ENCODE measurements around the gene NOLC1.

The NOLC1 gene

DNA sequence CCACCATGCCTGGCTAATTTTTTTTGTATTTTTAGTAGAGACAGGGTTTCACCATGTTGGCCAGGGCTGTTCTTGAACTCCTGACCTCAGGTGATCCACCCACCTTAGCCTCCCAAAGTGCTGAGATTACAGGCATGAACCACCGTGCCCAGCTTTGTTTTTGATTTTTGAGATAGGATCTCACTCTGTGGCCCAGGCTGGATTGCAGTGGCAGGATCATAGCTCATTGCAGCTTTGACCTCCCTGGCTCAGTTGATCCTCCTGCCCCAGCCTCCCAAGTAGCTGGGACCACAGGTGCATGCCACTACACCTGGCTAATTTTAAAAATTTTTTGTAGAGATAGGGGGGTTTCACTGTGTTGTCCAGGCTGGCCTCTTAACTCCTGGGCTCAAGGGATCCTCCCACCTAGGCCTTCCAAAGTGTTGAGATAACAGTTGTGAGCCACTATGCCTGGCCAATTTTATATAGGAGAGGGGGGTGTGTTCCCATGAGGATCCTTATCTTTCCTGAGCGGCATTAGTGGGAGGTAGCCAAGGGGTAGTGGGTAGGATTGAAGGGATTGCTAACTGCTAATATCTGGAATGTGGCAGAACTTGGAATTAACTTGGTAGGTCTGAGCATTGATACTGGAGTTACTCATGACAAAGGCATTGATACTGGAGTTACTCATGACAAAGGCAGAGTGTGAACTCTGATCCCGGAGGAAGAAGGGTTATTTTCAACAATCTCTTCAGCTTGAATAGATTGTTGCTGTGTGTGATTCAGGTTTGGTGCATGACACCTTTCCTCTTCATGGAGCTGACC is 1.0 kb upstream of the NOLC1 start:
- DNase-seq (ENCODE audit: extremely low spot score) = no peak
- ChIA-PET POLR2A (interaction anchor here (0.7 to 2.5 kb wide), 4 partner anchors 12 to 94 kb away, joined by 3 to 12 read pairs (median 4); partner anchors contain the start of gene GBF1), CTCF (interaction anchor here (1.2 to 3.9 kb wide), 8 partner anchors 8 to 328 kb away, joined by 3 to 17 read pairs (median 4); partner anchors contain the start of gene PPRC1)
- no peak for TF ChIP-seq CTCF (IDR thresholded peaks at IDR 0.05; ENCODE audit: control extremely low read depth, extremely low read depth, low read depth, missing control alignments)

DNA sequence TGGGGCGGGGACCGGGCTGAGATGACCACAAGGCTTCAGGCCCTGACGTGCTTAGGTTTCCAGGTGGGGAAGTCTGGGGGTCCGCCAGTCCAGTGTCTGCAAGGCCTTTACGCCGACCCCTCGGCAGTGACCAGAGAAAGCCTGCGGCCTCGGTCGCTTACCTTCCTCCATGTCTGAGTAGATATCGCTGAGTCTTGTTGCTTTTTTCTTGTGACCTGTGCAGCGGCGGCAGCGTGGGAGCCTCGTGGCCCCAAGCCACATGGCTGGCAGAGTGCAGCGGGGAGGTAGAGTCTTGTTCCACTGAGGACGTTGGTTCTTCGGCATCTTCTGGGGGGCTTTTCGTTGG is 329 bp downstream of the NOLC1 start:
- POLR2A ChIA-PET = interaction anchor here (1.0 to 2.5 kb wide), 3 partner anchors 13 to 16 kb away, joined by 3 to 12 read pairs (median 4); no protein-coding TSS in a partner anchor
- DNase-seq (ENCODE audit: extremely low spot score) = no peak
- TF ChIP-seq CTCF (IDR thresholded peaks at IDR 0.05; ENCODE audit: control extremely low read depth, extremely low read depth, low read depth, missing control alignments) = no peak
- CTCF ChIA-PET = interaction anchor here (1.5 to 3.9 kb wide), 6 partner anchors 14 to 326 kb away, joined by 3 to 17 read pairs (median 4); partner anchors contain the start of gene PPRC1

- no peak for TF ChIP-seq CTCF (IDR thresholded peaks at IDR 0.05; ENCODE audit: control extremely low read depth, extremely low read depth, low read depth, missing control alignments)
- no peak for DNase-seq (ENCODE audit: extremely low spot score)
- POLR2A ChIA-PET = no interaction called here
- CTCF ChIA-PET = interaction anchor here (1.0 to 1.5 kb wide), 3 partner anchors 18 to 78 kb away, joined by 3 to 4 read pairs (median 4); no protein-coding TSS in a partner anchor
Observed at GRCh38 chr10:102153093-102153620, 968 bp downstream of the NOLC1 start.

- TF ChIP-seq CTCF (IDR thresholded peaks at IDR 0.05; ENCODE audit: control extremely low read depth, extremely low read depth, low read depth, missing control alignments) = no peak
- ChIA-PET CTCF (interaction anchor here (0.6 to 1.2 kb wide), 2 partner anchors 16 to 22 kb away, joined by 3 to 4 read pairs; partner anchors contain the start of gene PPRC1), POLR2A (interaction anchor here (0.7 kb wide), 1 partner anchor 532 kb away, joined by 3 read pairs; no protein-coding TSS in a partner anchor)
- no peak for DNase-seq (ENCODE audit: extremely low spot score)
Observed at GRCh38 chr10:102154466-102155116, 2.4 kb downstream of the NOLC1 start.

DNA sequence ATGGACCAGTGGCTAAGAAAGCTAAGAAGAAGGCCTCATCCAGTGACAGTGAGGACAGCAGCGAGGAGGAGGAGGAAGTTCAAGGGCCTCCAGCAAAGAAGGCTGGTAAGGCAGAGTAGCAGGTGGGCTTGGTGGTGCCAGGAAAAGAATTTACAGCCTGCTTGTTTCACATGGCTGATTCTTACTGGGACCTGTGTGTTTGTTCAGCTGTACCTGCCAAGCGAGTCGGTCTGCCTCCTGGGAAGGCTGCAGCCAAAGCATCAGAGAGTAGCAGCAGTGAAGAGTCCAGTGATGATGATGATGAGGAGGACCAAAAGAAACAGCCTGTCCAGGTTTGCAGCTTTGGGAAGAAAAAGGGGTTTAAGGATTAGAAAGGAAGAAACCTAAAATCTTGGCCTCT is 5.0 kb downstream of the NOLC1 start:
- no peak for TF ChIP-seq CTCF (IDR thresholded peaks at IDR 0.05; ENCODE audit: control extremely low read depth, extremely low read depth, low read depth, missing control alignments)
- ChIA-PET CTCF (interaction anchor here (0.6 to 5.4 kb wide), 4 partner anchors 12 to 265 kb away, joined by 3 to 70 read pairs (median 4); no protein-coding TSS in a partner anchor), POLR2A (interaction anchor here (0.6 to 1.5 kb wide), 2 partner anchors 11 to 225 kb away, joined by 3 to 10 read pairs; no protein-coding TSS in a partner anchor)
- DNase-seq (ENCODE audit: extremely low spot score) = no peak

DNA sequence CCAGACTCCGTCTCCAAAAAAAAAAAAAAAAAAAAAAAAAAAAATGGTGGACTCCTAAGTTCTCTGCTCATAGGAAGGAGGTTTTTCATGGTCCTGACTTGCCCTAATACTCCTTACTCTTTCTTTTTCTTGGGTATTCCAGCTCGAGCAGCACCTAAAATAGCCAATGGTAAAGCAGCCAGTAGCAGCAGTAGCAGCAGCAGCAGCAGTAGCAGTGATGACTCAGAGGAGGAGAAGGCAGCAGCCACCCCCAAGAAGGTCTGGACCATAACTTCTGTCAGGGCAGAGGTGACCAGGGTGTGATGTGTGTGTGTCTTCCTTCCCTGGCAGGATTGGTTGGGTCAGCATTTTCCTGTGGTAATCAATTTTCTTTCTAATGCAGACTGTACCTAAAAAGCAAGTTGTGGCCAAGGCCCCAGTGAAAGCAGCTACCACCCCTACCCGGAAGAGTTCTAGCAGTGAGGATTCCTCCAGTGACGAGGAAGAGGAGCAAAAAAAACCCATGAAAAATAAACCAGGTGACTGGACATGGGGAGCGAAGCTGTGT is 6.9 kb downstream of the NOLC1 start:
- no peak for TF ChIP-seq CTCF (IDR thresholded peaks at IDR 0.05; ENCODE audit: control extremely low read depth, extremely low read depth, low read depth, missing control alignments)
- ChIA-PET CTCF (interaction anchor here (0.8 to 5.4 kb wide), 4 partner anchors 9 to 240 kb away, joined by 4 to 70 read pairs (median 4); partner anchors contain the start of gene PPRC1), POLR2A (interaction anchor here (0.7 kb wide), 1 partner anchor 406 kb away, joined by 5 read pairs; no protein-coding TSS in a partner anchor)
- DNase-seq (ENCODE audit: extremely low spot score) = no peak

Data from GM10248 (cell line).